ENCODE measurements around the gene LYVE1. TPM values are rescaled to one million over a fixed set of nuclear protein-coding genes. Genes with fewer than 3 reads are reported as not detected.

LYVE1 gene
- total RNA-seq, 2 experiments from 2014 or later = not detected

DNA sequence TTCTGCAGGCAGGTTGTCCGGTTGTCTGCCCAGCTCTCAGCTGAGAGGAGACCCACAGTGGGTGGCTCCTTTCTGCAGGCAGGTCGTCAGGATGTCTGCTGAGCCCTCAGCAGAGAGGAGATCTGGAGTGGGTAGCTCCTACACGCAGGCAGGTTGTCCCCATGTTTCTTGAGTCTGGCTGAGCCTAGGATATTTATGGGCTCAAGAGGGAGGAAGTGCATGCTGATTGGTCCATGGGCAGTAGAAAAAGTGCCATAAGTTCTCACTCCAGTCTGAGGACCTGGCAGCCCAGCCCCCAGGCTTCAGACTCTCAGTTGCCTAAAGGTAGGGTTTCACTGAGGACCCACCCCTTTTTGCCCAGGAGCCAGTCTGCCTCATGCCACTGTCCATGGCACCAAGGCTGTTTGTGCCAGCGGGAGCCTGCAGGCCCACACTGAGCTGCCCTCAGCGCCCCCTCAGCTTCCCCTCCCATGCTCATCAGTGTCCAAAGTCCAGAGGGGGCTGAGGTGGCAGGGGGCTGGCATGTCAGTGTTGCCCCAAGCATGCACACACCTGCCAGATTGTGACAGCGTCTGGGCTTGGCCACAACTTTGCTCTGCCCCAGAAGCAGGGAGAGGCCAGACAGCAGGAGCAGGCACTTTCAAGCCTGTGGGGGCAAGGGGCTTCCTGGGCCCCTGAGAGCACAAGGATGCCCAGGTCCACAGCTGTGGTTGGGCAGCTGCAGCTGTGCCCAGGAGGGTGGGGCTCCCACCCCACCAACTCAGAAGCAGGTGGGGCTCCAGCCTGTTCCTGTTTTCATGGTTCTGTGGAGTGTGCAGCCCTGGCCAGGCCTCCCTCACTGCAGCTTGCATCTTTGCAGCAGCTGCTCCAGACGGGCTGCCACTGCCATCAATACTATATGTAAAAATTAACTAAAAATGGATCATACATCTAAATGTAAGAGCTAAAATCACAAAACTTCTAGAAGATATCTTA is 23.7 kb downstream of the LYVE1 start:
- Mint-ChIP-seq H3K4me3 (no peak overlapping the region), H3K9me3 (no peaks in the 10 kb centered on the region), H3K36me3 (no peaks in the 10 kb centered on the region), H3K4me1 (ENCODE audit: low read depth) (peaks cover 6% of the 10 kb centered on the region), H3K27ac (no peak overlapping the region), H3K27me3 (peaks cover 6% of the 10 kb centered on the region)
- DNase-seq = no peak
- POLR2A ChIA-PET = no interaction called here
- intact Hi-C loops (cut with micrococcal nuclease) = loop anchor here (5.0 kb wide), 1 partner anchor 108 kb away; no protein-coding TSS in a partner anchor
- CTCF ChIA-PET = interaction anchor here (0.9 kb wide), 1 partner anchor 111 kb away, joined by 5 read pairs; no protein-coding TSS in a partner anchor

DNA sequence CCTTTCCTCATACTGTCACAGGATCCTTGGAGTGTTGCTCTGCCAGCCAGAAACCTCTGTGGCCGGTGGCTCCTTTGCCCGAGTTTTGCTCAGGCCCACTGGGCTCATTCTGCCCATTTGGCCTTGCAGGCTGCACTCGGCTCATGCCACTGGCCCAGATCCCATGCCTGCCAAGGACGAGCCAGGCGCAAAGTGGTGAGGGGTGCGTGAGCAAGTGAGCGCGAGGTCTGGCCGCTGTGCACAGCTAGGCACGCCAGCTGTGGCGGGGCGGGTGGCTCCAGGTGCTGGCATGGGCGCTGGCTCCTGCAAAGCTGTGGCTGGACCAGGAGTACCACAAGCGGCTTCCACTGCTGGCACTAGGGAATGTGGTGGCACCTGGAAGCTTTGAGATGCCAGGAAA is 24.7 kb downstream of the LYVE1 start:
- CTCF ChIA-PET = interaction anchor here (0.9 kb wide), 1 partner anchor 112 kb away, joined by 5 read pairs; no protein-coding TSS in a partner anchor

DNA sequence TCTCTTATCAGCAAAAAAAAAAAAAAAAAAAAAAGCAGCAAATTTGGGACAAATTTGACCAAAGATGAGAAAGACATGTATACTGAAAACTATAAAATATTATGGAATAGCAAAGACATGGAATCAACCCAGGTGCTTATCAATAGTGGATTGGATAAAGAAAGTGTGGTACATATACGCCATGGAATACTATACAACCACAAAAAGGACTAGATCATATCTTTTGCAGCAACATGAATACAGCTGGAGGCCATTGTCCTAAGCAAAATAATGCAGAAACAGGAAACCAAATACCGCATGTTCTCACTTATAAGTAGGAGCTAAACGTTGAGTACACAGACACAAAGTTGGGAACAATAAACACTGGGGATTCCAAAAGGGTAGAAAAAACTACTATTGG is 25.7 kb downstream of the LYVE1 start:
- CTCF ChIA-PET = interaction anchor here (1.5 to 3.1 kb wide), 3 partner anchors 11 to 194 kb away, joined by 4 to 43 read pairs (median 11); no protein-coding TSS in a partner anchor
- peaks cover 12% of the 10 kb centered on the region for H3K4me1 Mint-ChIP-seq (ENCODE audit: low read depth)
- H3K27me3 Mint-ChIP-seq = no peaks in the 10 kb centered on the region
- POLR2A ChIA-PET = no interaction called here
- no peak for DNase-seq
- H3K4me3 Mint-ChIP-seq = no peak overlapping the region
- H3K27ac Mint-ChIP-seq = no peak overlapping the region
- intact Hi-C loops (cut with micrococcal nuclease) = loop anchor here (5.0 kb wide), 1 partner anchor 110 kb away; no protein-coding TSS in a partner anchor
- no peaks in the 10 kb centered on the region for H3K9me3 Mint-ChIP-seq
- no peaks in the 10 kb centered on the region for H3K36me3 Mint-ChIP-seq

More for the DNA sequence above, 24.7 kb downstream of the LYVE1 start:
- POLR2A ChIA-PET = no interaction called here
- no peaks in the 10 kb centered on the region for H3K9me3 Mint-ChIP-seq
- H3K4me3 Mint-ChIP-seq = no peak overlapping the region
- intact Hi-C loops (cut with micrococcal nuclease) = loop anchor here (5.0 kb wide), 1 partner anchor 109 kb away; no protein-coding TSS in a partner anchor
- peaks cover 12% of the 10 kb centered on the region for H3K4me1 Mint-ChIP-seq (ENCODE audit: low read depth)
- no peak overlapping the region for H3K27ac Mint-ChIP-seq
- no peaks in the 10 kb centered on the region for H3K36me3 Mint-ChIP-seq
- DNase-seq = no peak
- H3K27me3 Mint-ChIP-seq = peaks cover 4% of the 10 kb centered on the region

DNA sequence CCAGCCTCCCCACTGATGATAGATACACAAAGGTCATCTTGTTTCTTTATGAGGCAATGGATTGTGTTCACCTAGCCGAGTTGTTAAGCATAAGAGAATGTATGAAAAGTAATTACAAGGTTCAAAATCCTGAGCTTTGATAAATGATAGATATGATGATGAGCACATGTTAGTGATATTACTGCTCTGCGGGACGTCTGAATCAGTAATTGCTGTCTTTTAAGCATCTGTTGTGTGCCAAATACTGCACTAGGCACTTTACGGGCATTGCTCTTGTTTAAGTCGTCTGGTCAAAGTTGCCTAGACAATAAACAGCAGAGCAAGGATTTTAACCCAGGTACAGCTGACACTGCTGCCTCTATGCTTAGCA is 26.9 kb downstream of the LYVE1 start:
- no peak for DNase-seq
- Mint-ChIP-seq H3K4me3 (peak overlapping the region; percentile 90), H3K4me1 (ENCODE audit: low read depth) (peaks cover 12% of the 10 kb centered on the region), H3K27ac (peak overlapping the region; percentile 40), H3K36me3 (no peaks in the 10 kb centered on the region), H3K9me3 (no peaks in the 10 kb centered on the region), H3K27me3 (no peaks in the 10 kb centered on the region)
- ChIA-PET CTCF (interaction anchor here (0.6 to 3.1 kb wide), 38 partner anchors 10 to 973 kb away, joined by 3 to 74 read pairs (median 5); partner anchors contain the start of genes AMPD3 and CTR9), POLR2A (interaction anchor here (0.6 to 2.4 kb wide), 13 partner anchors 17 to 297 kb away, joined by 3 to 20 read pairs (median 3); partner anchors contain the start of genes AMPD3, CTR9 and EIF4G2)
- intact Hi-C loops (cut with micrococcal nuclease) = loop anchor here (1.0 to 5.0 kb wide), 4 partner anchors 82 to 201 kb away; no protein-coding TSS in a partner anchor

DNA sequence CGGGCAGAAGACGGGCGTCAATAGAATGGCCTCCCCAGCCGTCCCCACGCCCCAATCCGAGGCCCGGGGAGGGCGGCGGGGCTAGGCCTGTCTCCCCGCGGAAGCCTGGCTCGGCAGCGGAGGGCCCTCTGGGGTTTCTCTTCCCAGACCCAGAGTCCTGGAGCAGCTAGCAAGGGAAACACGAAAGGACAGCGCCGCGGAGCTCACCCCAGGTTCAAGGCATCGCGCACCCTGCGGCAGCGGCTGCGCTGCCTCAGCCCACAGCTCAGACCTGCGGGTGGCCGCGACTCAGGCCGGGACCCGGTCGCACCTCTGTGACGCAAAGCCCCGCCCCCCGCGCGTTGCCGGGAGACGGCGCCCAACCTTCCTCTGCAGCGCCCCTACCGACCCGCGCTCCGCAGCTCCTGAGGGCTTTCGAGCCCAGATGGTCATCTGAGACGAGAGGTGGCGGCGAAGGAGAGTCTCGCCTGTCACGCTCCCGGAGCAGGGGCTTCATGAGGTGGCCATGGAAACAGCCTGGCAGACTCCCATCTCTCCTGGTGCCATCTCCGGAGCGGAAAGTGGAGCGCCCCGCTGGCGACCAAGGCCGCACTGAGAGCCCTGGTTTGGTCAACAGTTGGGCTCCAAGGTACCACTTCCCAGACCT is 27.4 kb downstream of the LYVE1 start, which contains the start of gene RNF141:
RNF141 (minus strand) TSS at position 273 of the 646 bp plus-strand sequence. CDS start 7,029 bp downstream, outside the sequence.
- H3K4me3 Mint-ChIP-seq = peak within 1 kb of the TSS; percentile 90
- intact Hi-C loops (cut with micrococcal nuclease) = loop anchor here (1.0 to 5.0 kb wide), 4 partner anchors 82 to 202 kb away; no protein-coding TSS in a partner anchor
- ChIA-PET POLR2A (interaction anchor here (0.6 to 2.4 kb wide), 14 partner anchors 17 to 268 kb away, joined by 3 to 20 read pairs (median 3); partner anchors contain the start of genes AMPD3, CTR9 and EIF4G2), CTCF (interaction anchor here (0.6 to 3.1 kb wide), 58 partner anchors 9 to 268 kb away, joined by 3 to 74 read pairs (median 4); partner anchors contain the start of genes AMPD3, CTR9 and EIF4G2)
- peak; percentile 97 for DNase-seq
- no peaks in the 10 kb centered on the region for H3K9me3 Mint-ChIP-seq
- no peaks in the 10 kb centered on the region for H3K36me3 Mint-ChIP-seq
- H3K27me3 Mint-ChIP-seq = no peaks in the 10 kb centered on the region
- peaks cover 12% of the 10 kb centered on the region for H3K4me1 Mint-ChIP-seq (ENCODE audit: low read depth)
- peak within 1 kb of the TSS; percentile 40 for H3K27ac Mint-ChIP-seq

DNA sequence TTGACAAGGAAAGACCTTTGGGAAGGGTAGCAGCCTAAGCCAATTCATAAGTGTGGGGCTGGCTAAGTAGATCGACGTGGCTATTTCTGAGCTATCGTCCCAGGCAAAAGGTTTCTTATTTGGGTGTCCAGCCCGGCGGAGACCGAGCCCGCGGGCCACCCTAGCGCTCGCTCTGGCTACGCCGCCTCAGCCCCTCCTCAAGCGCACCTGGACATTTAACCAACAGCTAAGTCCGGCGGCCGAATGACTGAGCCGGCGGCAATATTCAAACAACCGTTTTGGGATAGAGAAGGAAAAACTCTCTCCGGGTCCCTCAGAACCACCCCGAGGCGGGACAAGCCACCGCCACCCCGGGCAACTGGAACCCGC is 27.9 kb downstream of the LYVE1 start:
- Mint-ChIP-seq H3K27ac (no peak overlapping the region), H3K4me1 (ENCODE audit: low read depth) (peaks cover 12% of the 10 kb centered on the region), H3K27me3 (no peaks in the 10 kb centered on the region), H3K4me3 (peak overlapping the region; percentile 90), H3K9me3 (no peaks in the 10 kb centered on the region), H3K36me3 (no peaks in the 10 kb centered on the region)
- intact Hi-C loops (cut with micrococcal nuclease) = loop anchor here (2.0 to 5.0 kb wide), 3 partner anchors 112 to 202 kb away; no protein-coding TSS in a partner anchor
- CTCF ChIA-PET = interaction anchor here (0.6 to 3.1 kb wide), 55 partner anchors 9 to 268 kb away, joined by 3 to 74 read pairs (median 4); partner anchors contain the start of genes AMPD3, CTR9 and EIF4G2
- DNase-seq = no peak
- POLR2A ChIA-PET = interaction anchor here (0.6 to 2.4 kb wide), 13 partner anchors 10 to 268 kb away, joined by 3 to 20 read pairs (median 3); partner anchors contain the start of genes AMPD3, CTR9 and EIF4G2

DNA sequence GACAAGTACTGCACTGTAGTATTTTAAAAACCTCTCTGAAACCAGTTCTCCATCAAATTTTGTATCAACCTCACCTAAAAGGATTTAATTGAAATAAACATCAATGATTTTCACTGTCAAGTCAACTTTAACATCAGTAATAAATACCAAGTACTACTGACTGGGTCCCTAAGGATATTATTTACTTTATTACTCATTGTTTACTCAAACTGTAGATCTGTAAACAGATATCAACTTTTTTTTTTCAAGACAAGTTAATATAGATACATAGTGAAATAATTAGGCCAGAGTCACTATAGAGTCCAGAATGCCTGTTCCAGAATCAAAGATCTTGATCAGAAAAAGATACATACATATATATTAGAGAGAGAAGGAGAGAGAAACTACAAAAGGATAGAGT is 29.1 kb downstream of the LYVE1 start:
- Mint-ChIP-seq H3K27ac (no peak overlapping the region), H3K27me3 (no peaks in the 10 kb centered on the region), H3K4me3 (peak overlapping the region; percentile 90), H3K4me1 (ENCODE audit: low read depth) (peaks cover 12% of the 10 kb centered on the region), H3K36me3 (no peaks in the 10 kb centered on the region), H3K9me3 (no peaks in the 10 kb centered on the region)
- POLR2A ChIA-PET = interaction anchor here (1.2 kb wide), 1 partner anchor 9 kb away, joined by 3 read pairs; no protein-coding TSS in a partner anchor
- no peak for DNase-seq
- intact Hi-C loops (cut with micrococcal nuclease) = no loop called here
- CTCF ChIA-PET = interaction anchor here (1.8 to 2.8 kb wide), 6 partner anchors 12 to 196 kb away, joined by 4 to 74 read pairs (median 18); partner anchors contain the start of gene AMPD3

DNA sequence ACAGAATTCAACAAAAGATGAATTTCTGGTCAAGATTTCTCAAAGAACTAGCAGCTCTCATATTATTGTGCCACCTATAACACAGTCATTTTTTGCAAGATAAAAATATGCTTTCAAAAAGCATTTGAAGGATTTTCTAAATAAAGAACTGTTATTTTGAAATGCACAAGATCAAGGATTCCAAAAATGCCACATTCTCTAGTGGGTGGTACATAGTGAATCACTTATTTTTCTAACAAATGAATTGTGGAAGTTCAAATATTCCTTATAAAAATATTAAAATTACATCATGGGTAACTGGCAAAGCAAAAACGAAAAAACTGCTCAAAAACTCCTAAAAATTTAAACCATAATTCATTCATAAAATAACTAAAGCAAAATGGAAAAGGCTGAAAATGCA is 29.5 kb downstream of the LYVE1 start:
- H3K4me1 Mint-ChIP-seq (ENCODE audit: low read depth) = peaks cover 12% of the 10 kb centered on the region
- intact Hi-C loops (cut with micrococcal nuclease) = no loop called here

DNA sequence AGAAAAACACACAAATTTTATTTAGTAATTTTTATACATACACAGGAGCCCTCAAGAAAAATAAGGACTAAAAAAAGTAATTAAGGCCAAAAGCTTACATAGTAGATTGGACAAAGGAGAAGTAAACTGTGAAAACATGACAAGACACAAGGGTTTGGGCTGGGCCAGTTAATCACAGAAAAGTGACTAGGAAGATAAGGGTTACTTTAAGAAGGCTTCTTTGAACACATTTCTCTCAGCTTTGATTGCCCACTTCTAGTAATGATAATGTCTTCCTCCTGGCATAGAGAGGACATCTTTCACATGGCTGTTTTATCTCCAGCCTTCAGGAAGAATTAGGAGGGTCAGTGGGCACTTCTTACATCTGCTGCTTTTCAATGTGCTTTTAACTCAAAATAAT is 30.9 kb downstream of the LYVE1 start:
- H3K27me3 Mint-ChIP-seq = no peaks in the 10 kb centered on the region
- no peaks in the 10 kb centered on the region for H3K9me3 Mint-ChIP-seq
- ChIA-PET CTCF (no interaction called here), POLR2A (no interaction called here)
- intact Hi-C loops (cut with micrococcal nuclease) = no loop called here
- H3K4me3 Mint-ChIP-seq = no peak overlapping the region
- DNase-seq = no peak
- H3K27ac Mint-ChIP-seq = no peak overlapping the region
- no peaks in the 10 kb centered on the region for H3K36me3 Mint-ChIP-seq
- peaks cover 12% of the 10 kb centered on the region for H3K4me1 Mint-ChIP-seq (ENCODE audit: low read depth)

More for the DNA sequence above, 29.5 kb downstream of the LYVE1 start:
- no peaks in the 10 kb centered on the region for H3K36me3 Mint-ChIP-seq
- no peak overlapping the region for H3K4me3 Mint-ChIP-seq
- ChIA-PET CTCF (no interaction called here), POLR2A (no interaction called here)
- no peak overlapping the region for H3K27ac Mint-ChIP-seq
- DNase-seq = no peak
- H3K9me3 Mint-ChIP-seq = no peaks in the 10 kb centered on the region
- H3K27me3 Mint-ChIP-seq = no peaks in the 10 kb centered on the region

DNA sequence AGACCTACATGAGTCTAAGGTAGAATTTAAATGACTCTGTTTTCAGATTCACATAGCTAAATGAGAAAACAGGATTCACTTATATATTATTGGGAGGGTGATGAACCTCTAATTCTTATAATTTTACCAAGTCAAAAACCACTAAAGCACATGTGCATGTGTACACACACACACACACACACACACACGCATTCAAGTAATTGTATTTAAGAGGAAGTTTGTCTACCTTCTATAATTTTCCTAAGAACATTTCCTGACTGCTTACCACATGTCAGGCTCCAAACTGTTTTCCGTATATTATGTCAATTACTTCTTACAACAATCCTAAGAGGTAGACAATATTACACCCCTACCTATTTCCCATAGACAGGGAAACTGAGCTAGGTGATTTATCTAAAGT is 34.1 kb downstream of the LYVE1 start:
- ChIA-PET CTCF (interaction anchor here (1.0 to 1.5 kb wide), 3 partner anchors 78 to 120 kb away, joined by 3 to 9 read pairs (median 4); no protein-coding TSS in a partner anchor), POLR2A (interaction anchor here (0.6 kb wide), 1 partner anchor 66 kb away, joined by 3 read pairs; no protein-coding TSS in a partner anchor)
- no peak overlapping the region for H3K27ac Mint-ChIP-seq
- no peak overlapping the region for H3K4me3 Mint-ChIP-seq
- peaks cover 2% of the 10 kb centered on the region for H3K4me1 Mint-ChIP-seq (ENCODE audit: low read depth)
- no peaks in the 10 kb centered on the region for H3K9me3 Mint-ChIP-seq
- no peak for DNase-seq
- no peaks in the 10 kb centered on the region for H3K27me3 Mint-ChIP-seq
- intact Hi-C loops (cut with micrococcal nuclease) = no loop called here
- peaks cover 8% of the 10 kb centered on the region for H3K36me3 Mint-ChIP-seq

DNA sequence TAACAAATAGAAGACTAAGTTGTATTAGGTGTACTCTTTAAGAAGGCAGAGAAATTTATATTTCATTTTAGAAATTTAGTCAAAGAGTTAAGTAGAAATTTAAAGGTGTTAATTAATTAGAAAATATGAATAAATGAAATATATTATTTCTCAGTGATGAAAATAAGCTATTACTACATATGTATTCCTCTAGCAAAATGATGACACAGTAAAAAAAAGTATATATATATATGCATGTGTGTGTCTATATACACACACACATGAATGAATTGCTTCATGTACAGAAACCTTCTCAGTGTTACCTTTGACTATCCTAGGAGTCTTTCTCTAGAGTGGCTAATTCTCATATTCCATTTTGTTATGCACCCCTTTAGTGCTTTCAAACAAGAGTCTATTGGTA is 35.1 kb downstream of the LYVE1 start:
- Mint-ChIP-seq H3K27me3 (no peaks in the 10 kb centered on the region), H3K27ac (no peak overlapping the region), H3K9me3 (no peaks in the 10 kb centered on the region), H3K4me3 (no peak overlapping the region), H3K4me1 (ENCODE audit: low read depth) (no peaks in the 10 kb centered on the region), H3K36me3 (peaks cover 16% of the 10 kb centered on the region)
- intact Hi-C loops (cut with micrococcal nuclease) = no loop called here
- ChIA-PET CTCF (interaction anchor here (4.3 kb wide), 1 partner anchor 8 kb away, joined by 43 read pairs; the partner anchor contains the start of gene RNF141), POLR2A (no interaction called here)
- DNase-seq = no peak

Data from activated CD4-positive, alpha-beta memory T cell treated with anti-CD3 and anti-CD28 coated beads for 36 hours (primary cell).